Activated effector memory CD4-positive, alpha-beta T cell treated with anti-CD3 and anti-CD28 coated beads, Interleukin-2, amount 50 U/mL, for 16 hours (primary cell): Measurements from ENCODE around the gene DTX1.

Experiments used
- DNase-seq: peaks from one replicate; pipeline ENCODE4 v3.0.0-alpha.2; 2020

DTX1 gene

DNA sequence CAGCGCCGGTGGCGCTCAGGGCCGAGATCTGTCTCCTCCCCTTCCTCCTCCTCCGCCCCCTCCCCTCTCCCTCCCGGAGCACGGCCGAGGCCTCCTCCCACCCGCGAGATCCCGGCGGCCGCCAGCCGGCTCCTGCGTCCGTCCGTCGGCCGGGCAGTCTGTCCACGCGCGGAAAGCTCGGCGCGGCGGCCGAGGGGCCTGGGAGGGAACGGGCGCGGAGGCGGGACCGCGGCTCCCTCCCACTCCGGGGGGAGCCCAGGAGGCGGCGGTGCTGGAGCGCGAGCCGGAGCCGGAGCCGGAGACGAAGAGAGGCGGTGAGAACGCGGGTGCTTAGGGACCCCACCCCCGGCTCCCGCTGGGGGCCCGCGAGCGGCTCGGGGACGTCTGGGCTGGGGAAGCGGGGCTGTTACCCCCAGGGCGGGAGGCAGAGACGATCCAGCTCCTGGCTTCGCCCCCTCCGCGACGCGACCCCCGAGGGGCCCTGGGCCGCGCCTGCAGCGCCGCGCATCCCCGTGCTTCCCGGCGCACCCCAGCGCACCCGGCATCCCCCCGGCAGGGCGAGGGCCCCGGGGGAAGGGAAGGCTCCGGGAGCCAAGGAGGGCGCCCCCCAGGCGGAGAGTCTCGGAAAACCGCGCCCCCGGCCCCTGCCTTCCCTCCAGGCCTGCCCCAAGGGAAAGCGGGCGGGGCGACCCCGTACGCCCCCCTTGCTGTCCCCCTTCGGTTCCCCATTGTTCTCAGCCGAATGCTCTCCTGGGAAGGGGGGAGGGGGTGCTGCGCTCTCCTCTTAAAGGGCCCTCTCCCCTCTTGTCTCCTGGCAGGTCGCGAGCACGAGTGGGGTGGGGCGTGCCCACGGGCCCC lies at the start of gene DTX1:
DTX1 (plus strand) TSS at position 100 of the 858 bp plus-strand sequence. CDS start 1,463 bp downstream, outside the sequence.
- DNase-seq: peak; percentile 81

DNA sequence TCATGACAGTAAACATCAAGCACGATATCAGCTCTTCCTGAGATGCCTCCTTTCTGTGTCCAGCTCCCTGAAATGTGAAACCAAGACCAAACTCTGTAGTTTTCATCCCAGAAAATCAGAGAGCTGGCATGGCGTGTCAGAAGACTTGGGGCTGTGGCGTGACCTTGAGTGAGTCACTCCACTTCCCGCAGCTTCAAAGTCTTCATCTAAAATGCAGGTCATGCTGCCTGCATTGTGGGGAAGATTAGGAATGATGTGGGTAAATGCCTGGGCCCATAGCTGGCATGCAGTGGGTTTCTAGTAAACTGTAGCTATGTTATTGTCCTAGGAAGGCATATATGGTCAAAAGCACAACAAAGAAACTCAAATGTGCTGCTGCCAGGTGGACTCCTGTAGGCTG lies 49.4 kb upstream of the DTX1 start:
- no peak for DNase-seq

DNA sequence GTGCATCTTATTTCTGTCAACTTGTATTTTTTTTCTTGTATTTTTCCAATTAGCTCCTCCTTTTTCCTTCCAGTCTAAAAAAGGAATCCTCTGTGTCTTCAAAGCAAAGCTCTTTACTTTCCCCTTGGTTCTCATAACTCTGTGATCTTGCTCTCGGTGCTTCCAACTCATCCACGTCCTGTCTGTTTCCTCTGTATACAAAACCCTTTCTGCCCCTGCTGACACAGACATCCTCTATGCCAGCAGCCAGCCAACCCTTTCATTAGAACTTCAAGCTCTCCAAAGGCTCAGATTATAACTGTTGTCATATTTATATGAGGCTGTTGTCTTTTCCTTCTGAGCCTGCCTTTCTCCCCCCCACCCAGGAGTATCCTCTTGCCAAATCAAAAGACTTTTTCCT lies 45.8 kb upstream of the DTX1 start:
- no peak for DNase-seq

DNA sequence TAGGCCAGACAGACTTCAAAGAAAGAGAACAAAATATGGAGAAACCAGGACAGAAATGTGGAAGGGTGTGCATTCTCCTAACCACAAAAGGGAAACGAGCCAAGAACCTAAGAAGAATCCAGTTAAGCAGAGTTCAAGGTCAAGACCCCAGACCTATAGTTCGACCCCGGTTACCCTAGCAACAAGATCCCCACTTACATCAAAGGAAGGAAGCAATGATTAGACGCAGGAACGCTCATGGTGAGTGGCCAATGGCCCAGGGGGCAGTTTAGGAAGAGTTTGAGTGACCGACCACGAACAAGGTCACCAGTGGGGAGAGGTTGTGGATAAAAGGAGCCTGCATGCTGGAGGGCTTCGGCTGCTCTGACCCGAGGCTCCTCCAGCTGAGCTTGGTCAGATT lies 42.0 kb upstream of the DTX1 start:
- no peak for DNase-seq

DNA sequence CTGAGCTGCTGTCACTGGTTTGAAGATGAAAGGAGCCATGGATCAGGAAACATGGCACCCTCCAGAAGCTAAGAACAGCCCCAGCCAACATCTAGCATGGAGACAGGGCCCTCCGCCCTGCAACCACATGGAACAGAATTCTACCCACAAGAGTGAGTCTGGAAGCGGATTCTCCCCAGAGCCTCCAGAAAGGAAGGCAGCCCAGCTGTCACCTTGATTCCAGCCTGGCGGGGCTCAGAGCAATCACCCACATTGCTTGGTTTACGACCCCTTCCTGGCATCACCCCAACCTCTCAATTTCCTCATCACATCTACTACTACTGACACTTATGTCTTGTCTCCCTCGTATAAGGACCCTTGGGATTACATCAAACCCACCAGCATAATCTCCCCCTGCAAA lies 39.7 kb upstream of the DTX1 start:
- no peak for DNase-seq

DNA sequence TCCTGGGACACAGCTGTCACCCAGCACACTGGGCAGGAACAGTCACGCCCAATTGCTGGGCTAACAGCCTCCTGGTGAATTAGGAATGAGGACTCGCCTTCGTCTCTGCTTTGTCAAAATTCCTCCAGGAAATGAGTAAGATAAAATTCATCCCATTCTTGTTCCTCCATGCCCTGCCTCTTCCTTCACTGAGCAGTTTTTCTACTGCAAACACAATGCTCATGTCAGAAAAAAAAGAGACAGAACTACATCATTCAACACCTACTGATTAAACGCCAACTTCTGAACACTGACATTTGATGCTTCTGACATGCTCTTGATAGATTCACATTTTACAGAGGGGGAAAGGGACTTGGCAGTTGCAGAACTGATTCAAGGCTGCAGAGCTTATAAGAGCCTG lies 37.5 kb upstream of the DTX1 start:
- DNase-seq: no peak

DNA sequence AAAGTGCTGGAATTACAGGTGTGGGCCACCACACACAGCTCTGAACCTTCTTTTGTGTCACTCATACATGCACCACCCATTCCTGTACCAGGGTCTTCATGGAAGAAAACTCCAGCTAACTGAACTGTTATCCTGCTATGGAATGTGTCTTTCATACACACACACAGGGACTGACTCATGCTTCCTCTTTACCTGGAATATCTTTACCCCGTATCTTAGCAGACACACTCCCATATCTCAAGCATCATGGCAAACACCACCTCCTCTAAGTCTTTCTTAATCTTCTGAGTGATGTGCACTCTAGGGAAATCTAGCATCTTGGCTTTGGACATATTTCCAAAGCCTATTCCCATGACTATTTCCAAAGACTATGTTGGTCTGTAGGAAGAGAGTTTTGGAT lies 35.0 kb upstream of the DTX1 start:
- no peak for DNase-seq

DNA sequence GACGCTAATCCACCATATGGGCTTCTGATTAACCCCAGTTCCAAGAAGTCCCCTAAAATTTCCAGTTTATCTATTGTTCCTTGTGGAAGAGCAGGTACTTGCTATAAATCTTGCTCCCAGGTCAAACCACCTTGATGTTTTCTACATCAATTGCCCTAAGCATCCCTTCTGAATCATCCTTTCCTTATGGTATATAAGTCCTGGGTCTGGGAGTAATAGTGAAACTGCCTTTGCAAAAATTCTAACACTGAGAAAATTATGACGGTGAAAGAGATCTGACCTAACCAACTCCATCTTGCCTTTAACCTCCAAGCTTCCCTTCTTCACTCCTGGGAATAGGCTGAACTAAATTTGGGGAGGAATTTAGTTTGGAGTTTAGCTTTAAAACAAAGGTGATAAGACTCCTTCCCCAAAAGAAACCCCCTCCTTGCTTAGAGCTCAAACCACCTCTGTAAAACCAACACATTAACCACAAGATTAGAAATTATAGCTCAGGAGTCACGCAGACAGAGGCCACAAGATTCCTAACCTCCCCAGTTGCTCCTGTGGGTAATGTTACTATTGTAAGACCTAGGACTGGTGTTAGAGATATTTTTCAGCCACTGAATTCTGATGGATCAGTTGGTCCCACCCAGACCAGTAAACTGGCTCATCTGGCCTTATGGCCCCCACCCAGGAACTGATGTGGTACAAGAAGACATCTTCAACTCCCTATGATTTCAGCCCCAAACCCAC lies 33.8 kb upstream of the DTX1 start:
- DNase-seq: no peak

DNA sequence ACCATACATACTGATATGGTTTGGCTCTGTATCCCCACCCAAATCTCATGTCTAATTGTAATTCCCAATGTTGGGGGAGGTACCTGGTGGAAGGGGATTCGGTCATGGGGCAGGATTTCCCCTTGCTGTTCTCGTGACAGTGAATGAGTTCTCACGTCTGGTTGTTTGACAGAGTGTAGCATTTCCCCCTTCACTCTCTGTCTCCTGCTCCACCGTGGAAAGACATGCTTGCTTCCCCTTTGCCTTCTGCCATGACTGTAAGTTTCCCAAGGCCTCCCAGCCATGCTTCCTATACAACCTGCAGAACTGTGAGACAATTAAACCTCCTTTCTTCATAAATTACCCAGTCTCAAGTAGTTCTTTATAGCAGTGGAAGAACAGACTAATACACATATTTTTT lies 28.8 kb upstream of the DTX1 start:
- no peak for DNase-seq

DNA sequence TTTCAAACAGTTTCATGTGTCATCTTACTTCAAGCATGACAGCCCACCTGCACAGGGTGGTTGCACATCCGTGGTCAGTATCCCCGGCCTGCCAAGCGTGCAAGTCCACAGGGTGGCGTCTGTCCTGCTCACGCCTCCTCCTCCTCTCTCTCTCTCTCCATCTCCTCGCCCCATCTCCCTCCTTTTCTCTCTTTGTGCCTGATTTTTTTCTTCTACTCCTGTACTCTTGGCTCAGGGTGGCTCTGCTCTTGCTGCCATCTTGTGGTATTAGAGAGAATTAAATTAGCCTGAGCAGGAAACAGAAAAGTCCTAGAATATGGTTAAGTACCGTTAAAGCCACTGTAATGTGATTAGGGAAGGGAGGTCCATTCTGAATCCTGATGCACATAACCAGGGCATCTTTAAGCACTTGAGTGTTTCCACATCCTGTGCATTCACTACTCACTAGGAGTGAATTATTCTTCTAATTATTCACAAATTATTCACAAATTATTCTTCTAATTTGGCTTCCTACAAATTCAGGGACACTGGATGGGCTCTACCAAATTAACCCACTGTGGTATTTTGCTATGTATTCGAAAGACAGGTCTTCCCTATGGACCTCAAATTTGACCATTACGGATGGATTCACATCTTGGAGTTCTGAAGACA lies 25.5 kb upstream of the DTX1 start:
- DNase-seq: no peak

DNA sequence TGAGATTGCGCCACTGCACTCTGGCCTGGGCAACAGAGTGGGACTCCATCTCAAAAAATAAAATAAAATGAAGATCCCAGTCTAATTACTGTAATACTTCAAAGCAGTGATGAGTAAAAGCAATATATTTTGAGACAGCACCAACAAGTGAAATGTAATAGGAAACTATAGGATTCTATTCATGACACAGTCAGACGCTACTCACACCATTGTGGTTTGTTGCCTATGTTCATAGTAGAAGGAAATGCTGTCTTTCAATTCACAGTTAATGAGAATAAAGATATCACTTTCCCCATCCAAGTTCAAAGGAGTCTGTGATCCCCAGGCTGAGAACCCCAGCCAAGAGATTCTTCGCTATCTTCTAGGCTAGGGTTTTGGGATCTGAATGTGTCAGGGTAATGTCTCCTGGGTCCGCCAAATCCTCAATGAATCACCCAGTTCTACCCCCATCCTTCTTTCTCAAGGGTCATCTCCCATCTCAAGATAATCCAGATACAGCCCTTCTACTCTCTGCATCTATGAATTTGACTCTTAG lies 16.6 kb upstream of the DTX1 start:
- no peak for DNase-seq

DNA sequence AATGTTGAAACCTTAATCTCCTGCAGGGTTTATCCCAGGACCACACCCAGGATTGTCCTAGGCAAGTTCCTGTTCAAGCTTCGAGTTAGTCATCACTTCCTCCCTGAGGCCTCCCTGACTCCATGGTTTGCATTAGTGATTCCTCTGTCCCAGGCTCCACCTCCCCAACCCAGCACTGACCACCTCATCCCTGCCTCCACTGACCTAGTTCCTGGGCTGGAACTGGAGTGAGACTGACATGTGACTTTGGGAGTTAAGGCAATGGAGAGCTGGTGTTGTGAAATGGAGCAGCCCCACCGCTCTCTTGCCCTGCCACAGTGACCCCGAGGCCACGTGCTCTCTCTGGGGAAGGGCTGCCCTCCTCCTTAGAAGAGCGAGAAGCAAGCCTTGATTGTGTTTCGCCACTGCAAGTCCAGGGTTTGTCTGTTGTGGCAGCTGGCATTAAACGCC lies 15.8 kb upstream of the DTX1 start:
- no peak for DNase-seq

DNA sequence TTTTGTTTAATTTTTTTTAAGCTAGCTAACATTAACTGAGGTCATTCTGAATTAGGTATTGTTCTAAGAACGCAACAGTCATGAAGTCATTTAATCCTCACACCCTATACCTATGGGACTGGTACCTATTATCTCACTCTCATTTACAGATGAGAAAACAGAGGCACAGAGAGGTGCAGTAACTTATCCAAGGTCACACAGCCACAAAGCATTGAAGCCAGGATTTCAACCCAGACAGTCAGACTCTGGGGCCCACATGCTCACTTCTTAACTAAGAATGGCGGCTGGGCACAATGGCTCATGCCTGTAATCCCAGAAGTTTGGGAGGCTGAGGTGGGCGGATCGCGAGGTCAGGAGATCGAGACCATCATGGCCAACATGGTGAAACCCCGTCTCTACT lies 15.0 kb upstream of the DTX1 start:
- no peak for DNase-seq

DNA sequence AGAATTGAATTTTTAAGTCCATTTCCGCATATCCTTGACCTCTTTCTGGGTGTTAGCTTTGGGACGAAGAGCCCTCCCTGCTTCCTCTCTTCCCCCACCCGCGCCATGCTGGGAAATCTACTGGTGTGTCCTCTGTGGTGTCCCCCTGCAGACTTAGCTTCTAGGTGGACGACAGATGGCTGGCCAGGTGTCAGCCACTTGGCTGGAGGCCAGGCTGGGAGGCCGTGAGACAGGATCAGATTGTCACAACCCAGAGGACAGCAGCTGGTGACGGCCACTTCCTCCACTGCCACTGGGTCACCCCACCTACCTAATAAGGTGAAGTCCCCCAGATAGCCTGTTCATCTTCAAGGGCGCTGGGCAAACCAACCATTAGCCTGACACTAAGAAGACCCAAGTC lies 13.3 kb upstream of the DTX1 start:
- no peak for DNase-seq

DNA sequence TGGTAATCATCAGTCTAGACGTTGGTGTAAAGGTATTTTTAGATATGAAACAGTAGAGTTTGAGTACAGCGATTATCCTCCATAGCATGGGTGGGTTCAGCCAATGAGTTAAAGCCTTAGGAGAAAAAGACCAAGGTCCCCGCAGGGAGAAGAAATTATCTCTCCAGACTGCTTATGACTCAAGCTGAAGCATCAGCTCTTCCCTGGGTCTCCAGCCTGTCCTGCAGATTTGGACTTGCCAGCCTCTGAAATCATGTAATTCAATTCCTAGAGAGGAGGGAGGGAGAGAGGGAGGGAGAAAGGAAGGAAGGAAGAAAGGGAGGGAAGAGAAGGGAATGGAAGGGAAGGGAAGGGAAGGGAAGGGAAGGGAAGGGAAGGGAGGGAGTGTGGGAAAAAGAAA lies 12.0 kb upstream of the DTX1 start:
- no peak for DNase-seq

DNA sequence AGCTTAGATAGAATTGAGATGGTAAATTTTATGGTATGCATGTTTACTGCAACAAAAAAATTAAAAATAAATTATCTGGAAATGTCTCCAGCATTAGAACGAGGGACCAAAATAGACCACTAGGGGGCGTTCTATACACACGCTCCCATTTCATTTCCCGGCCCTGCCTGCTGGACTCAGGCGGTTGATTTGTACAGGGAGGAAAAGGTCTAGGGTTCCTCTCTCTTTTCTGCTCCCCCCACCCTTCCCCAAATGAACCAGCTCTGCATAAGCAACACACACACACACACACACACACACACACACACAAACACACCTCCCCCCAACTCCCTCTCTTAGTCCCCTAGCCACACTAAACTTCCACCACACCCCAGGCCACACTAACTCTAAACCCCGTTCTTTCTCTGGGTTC lies 7.8 kb upstream of the DTX1 start:
- peak; percentile 81 for DNase-seq

DNA sequence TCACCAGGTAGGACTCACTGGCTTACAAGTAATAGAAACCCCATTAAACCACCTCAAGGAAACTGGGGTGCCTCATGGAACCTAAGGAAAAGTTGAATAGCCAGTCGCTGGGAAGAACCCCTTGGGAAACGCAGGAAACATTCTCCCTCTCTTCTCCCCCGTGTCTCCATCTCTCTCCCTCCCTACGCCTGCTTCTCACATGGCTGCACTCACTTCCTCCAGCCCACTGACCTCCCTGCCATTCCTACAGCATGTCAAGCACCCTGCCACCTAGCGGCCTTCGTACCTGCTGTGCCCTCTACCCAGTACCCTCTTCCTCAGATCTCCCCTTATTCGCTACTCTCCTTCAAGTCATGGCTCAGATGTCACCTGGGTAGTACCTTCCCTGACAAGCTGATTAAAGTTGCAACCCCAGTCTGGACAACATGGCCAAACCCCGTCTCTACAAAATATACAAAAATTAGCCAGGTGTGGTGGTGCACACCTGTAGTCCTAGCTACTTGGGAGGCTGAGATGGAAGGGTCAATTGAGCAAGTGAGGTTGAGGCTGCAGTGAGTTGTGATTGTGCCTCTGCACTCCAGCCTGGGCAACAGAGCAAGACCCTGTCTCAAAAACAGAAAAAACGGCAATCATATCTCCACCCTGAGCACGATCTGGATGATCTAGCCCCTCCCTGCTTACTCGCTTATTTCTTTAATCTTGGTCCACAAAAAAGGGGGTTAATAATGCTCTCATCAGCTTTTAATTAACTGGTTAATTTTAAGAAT lies 6.4 kb upstream of the DTX1 start:
- DNase-seq: peak; percentile 49

DNA sequence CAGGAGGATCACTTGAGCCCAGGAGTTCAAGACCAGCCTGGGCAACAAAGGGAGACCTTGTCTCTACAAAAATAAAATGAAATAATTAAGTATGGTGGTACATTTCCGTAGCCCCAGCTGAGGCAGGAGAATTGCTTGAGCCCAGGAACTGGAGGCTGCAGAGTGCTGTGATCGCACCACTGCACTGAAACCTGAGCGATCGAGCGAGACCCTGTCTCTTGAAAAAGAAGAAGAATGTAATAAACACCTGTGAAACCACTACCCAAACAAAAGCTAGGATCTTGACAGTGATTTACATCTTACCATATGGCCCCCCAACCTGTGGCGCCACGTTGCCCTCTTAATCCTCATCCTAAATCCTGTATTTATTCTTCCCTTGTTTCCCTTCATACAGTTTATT lies 5.7 kb upstream of the DTX1 start:
- DNase-seq: peak; percentile 14

DNA sequence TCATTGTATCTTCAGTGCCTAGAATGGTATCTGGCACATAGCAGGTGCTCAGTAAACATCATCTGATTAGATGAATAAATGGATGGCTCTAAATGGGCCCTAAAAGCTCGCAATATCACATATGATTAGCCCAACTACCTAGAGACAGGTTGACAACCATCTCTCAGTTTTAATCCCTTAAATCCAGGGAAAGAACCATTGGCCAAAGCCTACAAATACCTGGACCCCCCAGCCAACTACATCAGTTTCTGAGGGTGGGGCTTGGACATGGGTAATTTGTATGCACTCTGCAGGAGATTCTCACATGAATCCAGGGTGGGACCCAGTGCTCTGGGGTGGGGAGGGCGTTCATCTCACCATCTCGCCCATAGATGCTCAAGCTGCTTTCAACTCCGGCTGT lies 4.8 kb upstream of the DTX1 start:
- no peak for DNase-seq

DNA sequence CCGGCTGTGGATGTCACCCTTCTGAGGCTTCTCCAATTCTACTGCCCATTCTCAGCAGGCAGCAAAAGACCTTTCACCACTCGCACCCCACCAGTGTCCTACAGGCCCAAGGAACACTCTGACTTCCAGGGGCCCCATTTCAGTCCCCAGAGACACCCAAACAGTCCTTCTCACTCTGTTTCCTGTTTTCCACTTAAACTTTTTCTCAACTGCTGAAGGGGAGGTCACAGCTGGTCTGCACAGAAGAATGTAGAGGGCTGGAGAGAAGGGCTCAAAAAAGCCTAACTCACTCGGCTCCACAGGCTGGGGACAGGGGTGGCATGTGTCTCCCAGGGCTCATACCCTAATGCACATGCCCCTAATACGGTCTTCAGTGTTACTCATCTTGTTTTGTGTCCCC lies 4.2 kb upstream of the DTX1 start:
- peak; percentile 46 for DNase-seq

DNA sequence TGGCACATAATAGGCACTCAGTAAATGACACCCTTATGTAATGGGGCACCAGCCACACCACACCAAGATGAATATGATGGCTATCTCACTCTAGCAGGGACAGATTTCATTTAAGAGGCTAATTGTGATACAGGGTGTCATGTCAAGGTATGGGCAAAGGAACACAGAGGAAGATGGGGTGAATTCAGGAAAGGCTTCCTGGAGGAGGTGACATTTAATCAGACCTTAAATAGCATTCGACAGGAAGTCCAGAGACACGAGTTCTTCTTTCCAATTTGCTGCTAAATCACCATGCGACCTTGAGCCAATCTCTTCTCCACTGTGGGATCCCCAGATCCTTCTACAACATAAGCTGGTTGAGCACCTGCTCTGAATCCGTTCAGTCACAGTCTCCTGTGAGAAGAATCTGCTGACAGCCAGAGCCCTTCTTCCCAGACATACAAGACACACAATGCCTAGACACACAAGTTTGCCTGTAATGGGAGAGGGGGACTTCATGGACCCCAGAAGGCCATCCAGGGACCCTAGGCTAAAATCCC lies 1.5 kb upstream of the DTX1 start:
- peak; percentile 21 for DNase-seq

DNA sequence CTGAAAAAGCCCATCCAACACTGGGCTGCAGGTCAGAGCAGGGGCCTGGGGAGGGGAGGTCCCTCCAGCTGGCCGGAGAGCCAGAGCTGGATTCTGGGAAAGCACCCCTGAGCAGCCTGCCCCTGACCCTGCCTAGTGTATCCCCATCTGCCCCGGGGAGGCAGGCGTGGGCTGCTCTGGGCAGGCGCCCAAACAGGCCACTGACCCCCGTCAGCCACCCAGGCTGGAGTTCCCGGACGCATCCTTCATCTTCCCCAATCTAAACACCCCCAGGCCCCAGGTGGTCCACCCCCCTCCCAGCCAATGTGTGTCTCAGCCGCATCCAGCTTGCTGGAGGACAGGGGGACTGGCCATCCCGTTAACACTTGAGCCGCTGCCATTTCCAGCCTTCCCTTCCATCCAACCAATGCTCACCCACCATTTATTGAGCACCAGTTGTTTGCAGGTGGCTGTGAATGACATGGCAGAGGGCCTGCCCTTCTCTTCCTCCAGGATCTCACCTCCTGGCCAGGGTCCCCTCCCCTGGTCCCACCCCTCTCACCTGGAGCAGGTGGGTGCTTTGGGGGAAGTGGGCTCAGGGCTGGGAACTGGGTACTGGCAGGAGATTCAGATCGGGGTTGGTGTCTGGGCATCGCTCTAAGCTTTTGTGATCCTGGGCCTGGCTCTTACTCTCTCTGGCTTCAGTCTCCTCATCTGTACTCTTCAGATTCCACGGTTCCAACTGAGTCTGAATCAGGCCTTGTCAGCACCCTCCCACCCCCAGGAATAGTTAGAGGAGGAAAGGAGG lies 743 bp upstream of the DTX1 start:
- DNase-seq: peak; percentile 41
